H9 (cell line): ENCODE measurements around the gene NUDCD2. TPM values are rescaled to one million over a fixed set of nuclear protein-coding genes. Genes with fewer than 3 reads are reported as not detected.
A peak's percentile ranks its signal among the peaks of the same experiment; 100 is the strongest.

Source experiments
- DNase-seq: peaks from one replicate; pipeline ENCODE4 v3.0.0-alpha.2; 2017
- H2AFZ ChIP-seq: one replicate; pipeline ENCODE4 v1.6.1; 2013; ENCODE audit warnings: mild to moderate bottlenecking, low read length, control low read depth, moderate library complexity
- H2AK5ac ChIP-seq: 2 replicates; pipeline ENCODE4 v1.6.1; 2013; ENCODE audit warnings: low read length, control low read depth, mixed read lengths; ENCODE audit not compliant: insufficient read length
- H2BK120ac ChIP-seq: one replicate; pipeline ENCODE4 v1.6.1; 2013; ENCODE audit warnings: low read depth, mild to moderate bottlenecking, low read length, control low read depth, inconsistent platforms; ENCODE audit not compliant: poor library complexity, severe bottlenecking
- H2BK12ac ChIP-seq: 2 replicates; pipeline ENCODE4 v1.6.1; 2013; ENCODE audit warnings: low read length, control low read depth, mixed read lengths, low read depth; ENCODE audit not compliant: insufficient read length
- H2BK15ac ChIP-seq: 2 replicates; pipeline ENCODE4 v1.6.1; 2013; ENCODE audit warnings: low read depth, low read length, control low read depth
- H2BK20ac ChIP-seq: one replicate; pipeline ENCODE4 v1.6.1; 2013; ENCODE audit warnings: low read depth, mild to moderate bottlenecking, low read length, control low read depth, inconsistent platforms; ENCODE audit not compliant: poor library complexity, severe bottlenecking
- H2BK5ac ChIP-seq: 2 replicates; pipeline ENCODE4 v1.6.1; 2013; ENCODE audit warnings: low read length, control low read depth, mixed read lengths; ENCODE audit not compliant: insufficient read length
- H3K14ac ChIP-seq: 2 replicates; pipeline ENCODE4 v1.6.1; 2013; ENCODE audit warnings: low read length, control low read depth; ENCODE audit not compliant: insufficient read depth
- H3K18ac ChIP-seq: 2 replicates; pipeline ENCODE4 v1.6.1; 2013; ENCODE audit warnings: low read depth, mild to moderate bottlenecking, mixed read lengths, low read length, control low read depth; ENCODE audit not compliant: insufficient read length
- H3K23ac ChIP-seq: 2 replicates; pipeline ENCODE4 v1.6.1; 2013; ENCODE audit warnings: low read length, control low read depth, mixed read lengths, low read depth; ENCODE audit not compliant: insufficient read length
- H3K23me2 ChIP-seq: 2 replicates; pipeline ENCODE4 v1.6.1; 2013; ENCODE audit warnings: low read depth, mild to moderate bottlenecking, mixed read lengths, low read length, control low read depth; ENCODE audit not compliant: insufficient read length, poor library complexity, severe bottlenecking
- H3K27ac ChIP-seq: 2 replicates; pipeline ENCODE4 v1.5.1; 2013; ENCODE audit warnings: low read length, control low read depth, mixed read lengths, low read depth; ENCODE audit not compliant: insufficient read length
- H3K27me3 ChIP-seq: 2 replicates; pipeline ENCODE4 v1.6.1; 2013; ENCODE audit warnings: low read length, control low read depth, inconsistent platforms; ENCODE audit not compliant: insufficient read depth
- H3K4ac ChIP-seq: 2 replicates; pipeline ENCODE4 v1.6.1; 2013; ENCODE audit warnings: low read depth, mild to moderate bottlenecking, control low read depth, inconsistent platforms, low read length, moderate library complexity
- H3K4me1 ChIP-seq: 2 replicates; pipeline ENCODE4 v1.6.1; 2013; ENCODE audit warnings: low read length, control low read depth, inconsistent platforms; ENCODE audit not compliant: insufficient read depth
- H3K4me2 ChIP-seq: 2 replicates; pipeline ENCODE4 v1.6.1; 2013; ENCODE audit warnings: low read length, control low read depth, mixed read lengths; ENCODE audit not compliant: insufficient read length, insufficient read depth
- H3K56ac ChIP-seq: 2 replicates; pipeline ENCODE4 v1.6.1; 2013; ENCODE audit warnings: low read depth, mild to moderate bottlenecking, mixed read lengths, low read length, control low read depth; ENCODE audit not compliant: insufficient read length
- H3K79me1 ChIP-seq: 2 replicates; pipeline ENCODE4 v1.6.1; 2013; ENCODE audit warnings: low read depth, mild to moderate bottlenecking, moderate library complexity, low read length, control low read depth, inconsistent platforms; ENCODE audit not compliant: insufficient read depth, poor library complexity, severe bottlenecking
- H3K79me2 ChIP-seq: 2 replicates; pipeline ENCODE4 v1.6.1; 2013; ENCODE audit warnings: low read length, control low read depth, inconsistent platforms; ENCODE audit not compliant: insufficient read depth
- H3K9ac ChIP-seq: 2 replicates; pipeline ENCODE4 v1.6.1; 2013; ENCODE audit warnings: low read length, control low read depth, mixed read lengths; ENCODE audit not compliant: insufficient read length; ENCODE audit errors: extremely low read depth
- H3K9me3 ChIP-seq: one replicate; pipeline ENCODE4 v1.6.1; 2013; ENCODE audit warnings: low read depth, low read length, inconsistent platforms; ENCODE audit not compliant: control insufficient read depth
- H3T11ph ChIP-seq: one replicate; pipeline ENCODE4 v1.6.1; 2013; ENCODE audit warnings: mild to moderate bottlenecking, low read length, control low read depth, inconsistent platforms
- H4K20me1 ChIP-seq: one replicate; pipeline ENCODE4 v1.6.1; 2013; ENCODE audit not compliant: control insufficient read depth, insufficient read length, insufficient read depth
- H4K5ac ChIP-seq: 2 replicates; pipeline ENCODE4 v1.6.1; 2013; ENCODE audit warnings: low read depth, mild to moderate bottlenecking, mixed read lengths, low read length, control low read depth; ENCODE audit not compliant: insufficient read length
- H4K8ac ChIP-seq: replicated peaks from 2 replicates; pipeline ENCODE4 v1.6.1; 2013; ENCODE audit warnings: low read length, control low read depth, mixed read lengths, low read depth; ENCODE audit not compliant: insufficient read length
- H4K91ac ChIP-seq: 2 replicates; pipeline ENCODE4 v1.6.1; 2013; ENCODE audit warnings: low read depth, mild to moderate bottlenecking, moderate library complexity, mixed read lengths, low read length, control low read depth; ENCODE audit not compliant: insufficient read length
- H3K27ac Mint-ChIP-seq, 3 experiments: 2 replicates in 2 of 3; 3 replicates in 1 of 3; pipeline ENCODE4 v1.8.0; 2020 to 2021; ENCODE audit warnings: mixed read lengths in 3 of 3, mild to moderate bottlenecking in 1 of 3, moderate library complexity in 1 of 3
- H3K27me3 Mint-ChIP-seq: 2 replicates; pipeline ENCODE4 v1.8.0; 2021; ENCODE audit warnings: low read depth, mild to moderate bottlenecking, moderate library complexity, mixed read lengths
- H3K36me3 Mint-ChIP-seq, 3 experiments: 2 replicates in 2 of 3; 3 replicates in 1 of 3; pipeline ENCODE4 v1.8.0; 2020 to 2021; ENCODE audit warnings: low read depth in 3 of 3, mixed read lengths in 3 of 3; ENCODE audit not compliant: insufficient read depth in 1 of 3
- H3K4me1 Mint-ChIP-seq, 2 experiments: 2 replicates each; pipeline ENCODE4 v1.8.0; 2020; ENCODE audit warnings: mixed read lengths in 2 of 2
- H3K4me3 Mint-ChIP-seq, 2 experiments: 2 replicates in 1 of 2; 3 replicates in 1 of 2; pipeline ENCODE4 v1.8.0; 2020 to 2021; ENCODE audit warnings: mild to moderate bottlenecking in 2 of 2, mixed read lengths in 2 of 2, moderate library complexity in 1 of 2
- H3K9me3 Mint-ChIP-seq, 2 experiments: 2 replicates in 1 of 2; 3 replicates in 1 of 2; pipeline ENCODE4 v1.8.0; 2020; ENCODE audit warnings: mild to moderate bottlenecking in 2 of 2, mixed read lengths in 2 of 2, moderate library complexity in 1 of 2
- CTCF ChIP-seq: fragments of 200-600 bp; sonication (generic); conservative IDR thresholded peaks from 3 replicates; pipeline ENCODE4 v1.8.0; 2021; ENCODE audit warnings: antibody characterized with exemption, mild to moderate bottlenecking
- WGBS: extraction: QIAGEN DNeasy Blood & Tissue Kit; methylation state at CpG from one replicate; pipeline ENCODE4 v1.1.7; 2013; ENCODE audit warnings: missing lambda C conversion rate, low lambda C conversion rate, mixed read lengths; ENCODE audit not compliant: insufficient read length; ENCODE audit errors: extremely low coverage; 5-methylcytosine and 5-hydroxymethylcytosine counted together
- total RNA-seq: library from RNA; stranded (reverse); gene quantifications from 2 replicates; pipeline ENCODE4 v1.2.1, GENCODE V29; 2021

The NUDCD2 gene
- total RNA-seq, 1 experiment from 2014 or later = 42.2 TPM

GRCh38 chr5:163459462-163459818 lies 462 bp downstream of the NUDCD2 start:
- H3K4me3 Mint-ChIP-seq = peak overlapping the region; percentile 93 to 99
- H2AK5ac ChIP-seq = no peak overlapping the region
- H3K23me2 ChIP-seq = peaks cover 4% of the 10 kb centered on the region
- H2BK15ac ChIP-seq = no peak overlapping the region
- peak overlapping the region; percentile 90 for H3K18ac ChIP-seq
- H3K4me1 ChIP-seq = no peaks in the 10 kb centered on the region
- peak overlapping the region; percentile 86 for H3K14ac ChIP-seq
- no peaks in the 10 kb centered on the region; the same call in 1 of the 2 replicates for H3K79me2 ChIP-seq
- peaks cover 4% of the 10 kb centered on the region for H3K79me1 ChIP-seq
- H3K9me3 Mint-ChIP-seq = no peaks in the 10 kb centered on the region
- H4K20me1 ChIP-seq = no peaks in the 10 kb centered on the region
- H2BK120ac ChIP-seq = no peak overlapping the region
- no peak overlapping the region for H3K4ac ChIP-seq
- H3K27ac ChIP-seq = peak overlapping the region; percentile 98
- H3K56ac ChIP-seq = no peak overlapping the region
- H3K27me3 ChIP-seq = no peaks in the 10 kb centered on the region; the same call in 1 of the 2 replicates
- no CpG with 5 or more reads among the region's 12 CpGs for WGBS
- DNase-seq = no peak
- peaks cover 3% of the 10 kb centered on the region; the same call in 1 of the 2 replicates for H3K27me3 Mint-ChIP-seq
- H3K23ac ChIP-seq = no peak overlapping the region
- peaks cover 24 to 44% (median 32%) of the 10 kb centered on the region in 3 experiments for H3K36me3 Mint-ChIP-seq
- H3K4me2 ChIP-seq = peak overlapping the region; percentile 89
- H2BK20ac ChIP-seq = no peak overlapping the region
- H2BK5ac ChIP-seq = no peak overlapping the region
- no peaks in the 10 kb centered on the region for H3K9me3 ChIP-seq
- H4K91ac ChIP-seq = no peak overlapping the region
- H4K8ac ChIP-seq = no peak overlapping the region
- no peak for TF ChIP-seq CTCF
- no peak overlapping the region for H3T11ph ChIP-seq
- H4K5ac ChIP-seq = no peak overlapping the region
- H2BK12ac ChIP-seq = no peak overlapping the region
- peak overlapping the region; percentile 82 for H3K9ac ChIP-seq
- peaks cover 11 to 25% of the 10 kb centered on the region in 2 experiments for H3K4me1 Mint-ChIP-seq
- no peak overlapping the region for H2AFZ ChIP-seq
- peak overlapping the region; percentile 99 to 100 (median 100) for H3K27ac Mint-ChIP-seq
